ENCODE measurements around the gene FRMPD2.
"Not testable (repeated sequence)": the region's sequence is repeated elsewhere in the genome, so short reads cannot be mapped to it uniquely, and the experiment has no call there.

The FRMPD2 gene

GRCh38 chr10:48284002-48284546 is 9.6 kb upstream of the FRMPD2 start:
- H3K27ac ChIP-seq (ENCODE audit: insufficient read depth in 1 of 2, low read depth in 1 of 2, low read length in 2 of 2, poor library complexity in 1 of 2, severe bottlenecking in 2 of 2): no peak overlapping the region
- WGBS (ENCODE audit: insufficient coverage): 95% methylated on average over 2 of the region's 2 CpGs
- ChIA-PET CTCF (interaction anchor here (1.8 kb wide), 1 partner anchor 9 kb away, joined by 4 read pairs; no protein-coding TSS in a partner anchor), POLR2A (no interaction called here)
- no peak for DNase-seq
- peaks cover 0 to 14% (median 9%) of the 10 kb centered on the region in 5 experiments for H3K9me3 ChIP-seq (ENCODE audit: control extremely low read depth in 1 of 5, control insufficient read depth in 4 of 5, insufficient read depth in 2 of 5, low read depth in 1 of 5, low read length in 4 of 5)
- H3K36me3 ChIP-seq (ENCODE audit: control insufficient read depth in 4 of 4, insufficient read depth in 4 of 4, low read length in 3 of 4): no peaks in the 10 kb centered on the region
- no peaks in the 10 kb centered on the region for H3K27me3 ChIP-seq (replicated peaks in 2 of 5; ENCODE audit: control insufficient read depth in 4 of 5, insufficient read depth in 5 of 5, low read length in 4 of 5)
- H3K4me1 ChIP-seq (ENCODE audit: control extremely low read depth in 1 of 4, control insufficient read depth in 4 of 4, insufficient read depth in 4 of 4, low read length in 3 of 4): peaks cover 0 to 9% (median 8%) of the 10 kb centered on the region in 4 experiments
- no peak overlapping the region for H3K4me3 ChIP-seq (ENCODE audit: control insufficient read depth in 1 of 7, extremely low read depth in 1 of 7, insufficient read depth in 4 of 7, low read depth in 2 of 7, low read length in 6 of 7)

DNA sequence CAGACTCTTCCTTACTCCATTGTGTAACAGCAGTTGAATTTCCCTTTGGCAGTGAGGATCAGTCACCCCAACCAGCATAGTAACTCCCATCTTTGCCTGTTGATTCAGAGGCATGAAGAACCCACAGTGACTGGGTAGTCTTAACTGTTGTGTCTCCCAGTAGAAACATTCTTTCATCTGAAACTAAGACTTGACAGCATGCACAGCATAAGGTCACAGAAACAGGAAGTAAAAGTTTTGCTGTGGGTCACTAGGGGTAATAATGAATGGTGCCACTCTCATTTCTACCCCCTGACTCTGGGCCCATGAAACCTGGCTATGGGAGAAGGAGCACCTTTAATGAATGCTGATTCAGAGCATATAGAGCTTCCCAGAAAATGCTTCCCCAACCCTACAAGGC is 8.3 kb upstream of the FRMPD2 start:
- H3K27me3 ChIP-seq (replicated peaks in 2 of 5; ENCODE audit: control insufficient read depth in 4 of 5, insufficient read depth in 5 of 5, low read length in 4 of 5): no peaks in the 10 kb centered on the region
- no peaks in the 10 kb centered on the region for H3K36me3 ChIP-seq (ENCODE audit: control insufficient read depth in 4 of 4, insufficient read depth in 4 of 4, low read length in 3 of 4)
- no peak overlapping the region for H3K4me3 ChIP-seq (ENCODE audit: control insufficient read depth in 1 of 7, extremely low read depth in 1 of 7, insufficient read depth in 4 of 7, low read depth in 2 of 7, low read length in 6 of 7)
- H3K9me3 ChIP-seq (ENCODE audit: control extremely low read depth in 1 of 5, control insufficient read depth in 4 of 5, insufficient read depth in 2 of 5, low read depth in 1 of 5, low read length in 4 of 5): peaks cover 0 to 14% (median 9%) of the 10 kb centered on the region in 5 experiments
- CTCF ChIA-PET: no interaction called here
- H3K4me1 ChIP-seq (ENCODE audit: control extremely low read depth in 1 of 4, control insufficient read depth in 4 of 4, insufficient read depth in 4 of 4, low read length in 3 of 4): peaks cover 0 to 4% (median 2%) of the 10 kb centered on the region in 4 experiments
- DNase-seq: no peak
- POLR2A ChIA-PET: no interaction called here
- no peak overlapping the region for H3K27ac ChIP-seq (ENCODE audit: insufficient read depth in 1 of 2, low read depth in 1 of 2, low read length in 2 of 2, poor library complexity in 1 of 2, severe bottlenecking in 2 of 2)

DNA sequence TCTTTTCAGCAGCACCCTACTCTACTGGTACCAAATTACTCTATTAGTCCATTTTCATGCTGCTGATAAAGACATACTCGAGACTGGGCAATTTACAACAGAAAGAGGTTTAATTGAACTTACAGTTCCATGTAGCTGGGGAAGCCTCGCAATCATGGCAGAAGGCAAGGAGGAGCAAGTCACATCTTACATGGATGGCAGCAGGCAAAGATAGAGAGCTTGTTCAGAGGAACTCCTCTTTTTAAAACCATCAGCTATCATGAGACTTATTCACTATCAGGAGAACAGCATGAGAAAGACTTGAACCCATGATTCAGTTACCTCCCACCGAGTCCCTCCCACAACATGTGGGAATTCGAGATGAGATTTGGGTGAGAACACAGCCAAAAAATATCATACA is 7.2 kb upstream of the FRMPD2 start:
- H3K27ac ChIP-seq (ENCODE audit: insufficient read depth in 1 of 2, low read depth in 1 of 2, low read length in 2 of 2, poor library complexity in 1 of 2, severe bottlenecking in 2 of 2); POLR2A ChIA-PET; CTCF ChIA-PET; H3K36me3 ChIP-seq (ENCODE audit: control insufficient read depth in 4 of 4, insufficient read depth in 4 of 4, low read length in 3 of 4); H3K4me1 ChIP-seq (ENCODE audit: control extremely low read depth in 1 of 4, control insufficient read depth in 4 of 4, insufficient read depth in 4 of 4, low read length in 3 of 4); H3K4me3 ChIP-seq (ENCODE audit: control insufficient read depth in 1 of 7, extremely low read depth in 1 of 7, insufficient read depth in 4 of 7, low read depth in 2 of 7, low read length in 6 of 7); DNase-seq; H3K27me3 ChIP-seq (replicated peaks in 2 of 5; ENCODE audit: control insufficient read depth in 4 of 5, insufficient read depth in 5 of 5, low read length in 4 of 5): not testable (repeated sequence)
- WGBS (ENCODE audit: insufficient coverage): 92% methylated on average over 4 of the region's 4 CpGs
- H3K9me3 ChIP-seq (ENCODE audit: control extremely low read depth in 1 of 5, control insufficient read depth in 4 of 5, insufficient read depth in 2 of 5, low read depth in 1 of 5, low read length in 4 of 5): peaks cover 0 to 14% (median 9%) of the 10 kb centered on the region in 5 experiments

DNA sequence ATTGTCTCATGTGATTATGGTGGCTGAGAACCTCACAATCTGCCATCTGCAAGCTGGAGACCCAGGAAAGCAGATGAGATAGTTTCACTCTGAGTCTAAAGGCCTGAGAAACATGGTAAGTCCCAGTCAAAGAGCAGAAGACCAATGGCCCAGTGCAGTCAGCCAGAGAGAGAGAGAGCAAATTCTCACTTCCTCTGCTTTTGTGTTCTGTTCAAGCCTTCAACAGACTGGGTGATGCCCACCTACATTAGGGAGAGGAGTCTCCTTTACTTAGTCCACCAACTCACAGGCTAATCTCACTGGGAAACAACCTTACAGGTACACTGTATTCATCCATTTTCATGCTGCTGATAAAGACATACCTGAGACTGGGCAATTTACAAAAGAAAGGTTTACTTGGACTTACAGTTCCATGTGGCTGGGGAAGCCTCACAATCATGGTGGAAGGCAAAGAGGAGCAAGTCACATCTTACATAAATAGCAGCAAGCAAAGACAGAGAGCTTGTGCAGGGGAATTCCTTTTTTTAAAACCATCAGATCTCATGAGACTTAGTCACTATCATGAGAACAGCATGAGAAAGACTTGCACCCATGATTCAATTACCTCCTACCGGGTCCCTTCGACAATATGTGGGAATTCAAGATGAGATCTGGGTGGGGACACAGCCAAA is 4.7 kb upstream of the FRMPD2 start:
- Histone ChIP-seq H3K36me3 (ENCODE audit: control insufficient read depth in 4 of 4, insufficient read depth in 4 of 4, low read length in 3 of 4) (no peaks in the 10 kb centered on the region), H3K4me3 (ENCODE audit: control insufficient read depth in 1 of 7, extremely low read depth in 1 of 7, insufficient read depth in 4 of 7, low read depth in 2 of 7, low read length in 6 of 7) (no peak overlapping the region), H3K27me3 (replicated peaks in 2 of 5; ENCODE audit: control insufficient read depth in 4 of 5, insufficient read depth in 5 of 5, low read length in 4 of 5) (no peaks in the 10 kb centered on the region), H3K9me3 (ENCODE audit: control extremely low read depth in 1 of 5, control insufficient read depth in 4 of 5, insufficient read depth in 2 of 5, low read depth in 1 of 5, low read length in 4 of 5) (peaks cover 0 to 9% (median 7%) of the 10 kb centered on the region in 5 experiments), H3K27ac (ENCODE audit: insufficient read depth in 1 of 2, low read depth in 1 of 2, low read length in 2 of 2, poor library complexity in 1 of 2, severe bottlenecking in 2 of 2) (no peak overlapping the region), H3K4me1 (ENCODE audit: control extremely low read depth in 1 of 4, control insufficient read depth in 4 of 4, insufficient read depth in 4 of 4, low read length in 3 of 4) (no peaks in the 10 kb centered on the region)
- WGBS (ENCODE audit: insufficient coverage): no CpG with 5 or more reads among the region's 2 CpGs
- POLR2A ChIA-PET: no interaction called here
- CTCF ChIA-PET: no interaction called here
- DNase-seq: no peak

- no peak overlapping the region for H3K4me3 ChIP-seq (ENCODE audit: control insufficient read depth in 1 of 7, extremely low read depth in 1 of 7, insufficient read depth in 4 of 7, low read depth in 2 of 7, low read length in 6 of 7)
Observed at GRCh38 chr10:48277093-48277492, 2.6 kb upstream of the FRMPD2 start.

DNA sequence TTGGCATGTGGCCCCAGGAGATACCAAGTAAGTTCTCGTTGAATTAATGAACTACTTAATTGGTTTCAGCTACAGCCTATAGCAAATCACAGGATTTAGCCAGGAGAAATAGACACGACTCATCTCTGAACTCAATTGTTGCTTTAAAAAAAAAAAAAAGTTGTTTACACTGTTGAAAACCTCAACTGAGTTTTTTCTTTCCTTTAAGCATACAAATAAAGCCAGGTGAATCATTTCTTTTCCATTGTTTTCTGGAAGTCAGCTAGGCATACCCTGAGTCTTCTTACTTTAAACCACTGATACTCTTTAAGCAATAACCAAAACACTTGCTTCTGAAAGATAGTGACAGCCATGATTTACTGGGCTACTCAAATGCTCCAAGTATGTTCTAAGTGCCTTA is 755 bp downstream of the FRMPD2 start:
- POLR2A ChIA-PET: no interaction called here

More at GRCh38 chr10:48277093-48277492, 2.6 kb upstream of the FRMPD2 start:
- no CpG with 5 or more reads among the region's 1 CpG for WGBS (ENCODE audit: insufficient coverage)
- CTCF ChIA-PET: no interaction called here
- H3K36me3 ChIP-seq (ENCODE audit: control insufficient read depth in 4 of 4, insufficient read depth in 4 of 4, low read length in 3 of 4): no peaks in the 10 kb centered on the region
- no peaks in the 10 kb centered on the region for H3K4me1 ChIP-seq (ENCODE audit: control extremely low read depth in 1 of 4, control insufficient read depth in 4 of 4, insufficient read depth in 4 of 4, low read length in 3 of 4)
- no peaks in the 10 kb centered on the region for H3K27me3 ChIP-seq (replicated peaks in 2 of 5; ENCODE audit: control insufficient read depth in 4 of 5, insufficient read depth in 5 of 5, low read length in 4 of 5)
- POLR2A ChIA-PET: no interaction called here
- no peak for DNase-seq
- H3K9me3 ChIP-seq (ENCODE audit: control extremely low read depth in 1 of 5, control insufficient read depth in 4 of 5, insufficient read depth in 2 of 5, low read depth in 1 of 5, low read length in 4 of 5): peaks cover 0 to 6% (median 0%) of the 10 kb centered on the region in 5 experiments
- no peak overlapping the region for H3K27ac ChIP-seq (ENCODE audit: insufficient read depth in 1 of 2, low read depth in 1 of 2, low read length in 2 of 2, poor library complexity in 1 of 2, severe bottlenecking in 2 of 2)

DNA sequence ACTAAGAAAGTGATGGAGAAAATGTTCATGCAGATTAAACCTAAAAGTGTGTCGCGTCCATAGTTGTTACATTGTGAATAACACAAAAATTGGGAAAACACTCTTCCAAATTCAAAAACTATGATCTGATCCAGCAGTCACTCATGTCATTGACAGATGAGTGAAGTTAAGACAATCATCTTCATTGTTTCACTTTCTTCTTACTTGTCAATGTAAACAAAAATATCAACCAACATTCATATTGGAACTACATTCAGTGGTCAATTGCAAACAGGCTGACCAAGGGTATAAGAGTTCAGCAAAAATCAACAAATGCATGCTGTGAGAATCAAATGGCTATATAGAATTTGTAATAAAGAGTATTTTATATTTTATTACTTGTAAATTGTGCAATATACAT is 1.8 kb downstream of the FRMPD2 start:
- ChIA-PET CTCF (interaction anchor here (1.6 kb wide), 1 partner anchor 17 kb away, joined by 6 read pairs; no protein-coding TSS in a partner anchor), POLR2A (no interaction called here)
- WGBS (ENCODE audit: insufficient coverage): no CpG with 5 or more reads among the region's 2 CpGs
- peaks cover 0 to 4% (median 0%) of the 10 kb centered on the region in 4 experiments for H3K4me1 ChIP-seq (ENCODE audit: control extremely low read depth in 1 of 4, control insufficient read depth in 4 of 4, insufficient read depth in 4 of 4, low read length in 3 of 4)
- H3K9me3 ChIP-seq (ENCODE audit: control extremely low read depth in 1 of 5, control insufficient read depth in 4 of 5, insufficient read depth in 2 of 5, low read depth in 1 of 5, low read length in 4 of 5): peaks cover 0 to 2% (median 0%) of the 10 kb centered on the region in 5 experiments
- no peaks in the 10 kb centered on the region for H3K27me3 ChIP-seq (replicated peaks in 2 of 5; ENCODE audit: control insufficient read depth in 4 of 5, insufficient read depth in 5 of 5, low read length in 4 of 5)
- DNase-seq: no peak
- no peak overlapping the region for H3K27ac ChIP-seq (ENCODE audit: insufficient read depth in 1 of 2, low read depth in 1 of 2, low read length in 2 of 2, poor library complexity in 1 of 2, severe bottlenecking in 2 of 2)
- H3K4me3 ChIP-seq (ENCODE audit: control insufficient read depth in 1 of 7, extremely low read depth in 1 of 7, insufficient read depth in 4 of 7, low read depth in 2 of 7, low read length in 6 of 7): no peak overlapping the region
- no peaks in the 10 kb centered on the region for H3K36me3 ChIP-seq (ENCODE audit: control insufficient read depth in 4 of 4, insufficient read depth in 4 of 4, low read length in 3 of 4)

More for the DNA sequence above, 755 bp downstream of the FRMPD2 start:
- Histone ChIP-seq H3K9me3 (ENCODE audit: control extremely low read depth in 1 of 5, control insufficient read depth in 4 of 5, insufficient read depth in 2 of 5, low read depth in 1 of 5, low read length in 4 of 5) (no peaks in the 10 kb centered on the region), H3K4me3 (ENCODE audit: control insufficient read depth in 1 of 7, extremely low read depth in 1 of 7, insufficient read depth in 4 of 7, low read depth in 2 of 7, low read length in 6 of 7) (no peak overlapping the region), H3K27me3 (replicated peaks in 2 of 5; ENCODE audit: control insufficient read depth in 4 of 5, insufficient read depth in 5 of 5, low read length in 4 of 5) (no peaks in the 10 kb centered on the region), H3K27ac (ENCODE audit: insufficient read depth in 1 of 2, low read depth in 1 of 2, low read length in 2 of 2, poor library complexity in 1 of 2, severe bottlenecking in 2 of 2) (no peak overlapping the region), H3K36me3 (ENCODE audit: control insufficient read depth in 4 of 4, insufficient read depth in 4 of 4, low read length in 3 of 4) (no peaks in the 10 kb centered on the region), H3K4me1 (ENCODE audit: control extremely low read depth in 1 of 4, control insufficient read depth in 4 of 4, insufficient read depth in 4 of 4, low read length in 3 of 4) (peaks cover 0 to 4% (median 0%) of the 10 kb centered on the region in 4 experiments)
- no peak for DNase-seq
- WGBS (ENCODE audit: insufficient coverage): no CpG with 5 or more reads among the region's 2 CpGs
- CTCF ChIA-PET: interaction anchor here (1.6 kb wide), 1 partner anchor 14 kb away, joined by 3 read pairs; no protein-coding TSS in a partner anchor

All from common myeloid progenitor, CD34-positive (primary cell).